GM18526 (cell line): Measurements from ENCODE around the gene PPFIBP2.

ENCODE experiments used
- POLR2A ChIP-seq: IDR thresholded peaks from 3 replicates; pipeline ENCODE4 v1.6.1; 2011; ENCODE audit not compliant: insufficient read length; ENCODE audit errors: extremely low read depth

PPFIBP2 gene

DNA sequence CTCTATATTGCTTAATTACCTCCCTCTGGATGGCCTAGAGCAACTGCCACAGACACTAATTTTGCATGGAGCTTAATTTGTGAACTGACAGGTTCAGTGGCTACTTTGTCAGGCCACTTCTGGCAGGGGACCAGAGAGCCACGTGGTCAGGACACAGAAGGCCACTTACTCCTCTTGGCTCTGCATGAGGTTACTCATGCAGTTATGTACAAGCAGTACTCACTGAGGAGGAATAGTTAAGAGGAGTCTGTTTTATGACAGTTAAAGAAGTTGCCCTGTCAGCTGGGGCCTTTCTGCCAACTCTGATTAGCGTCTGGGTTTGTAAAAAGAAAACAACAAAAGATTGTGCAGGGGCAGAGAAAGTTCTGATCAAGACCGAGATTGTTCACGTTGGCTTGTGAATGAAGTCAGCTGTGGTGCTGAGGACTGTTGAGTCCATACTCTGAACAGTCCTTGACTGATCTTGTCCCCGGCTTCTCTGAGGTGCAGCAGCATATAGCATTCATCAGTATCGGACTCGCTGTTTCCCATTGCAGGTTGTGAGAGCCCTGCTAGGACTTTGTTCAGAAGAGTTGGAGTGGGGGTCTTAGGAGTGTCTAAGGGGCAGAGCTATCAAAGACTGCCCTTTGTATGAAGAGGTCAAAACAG, 41.4 kb downstream of the PPFIBP2 start:
- no peak for TF ChIP-seq POLR2A

GRCh38 chr11:7558046-7558445, 44.2 kb downstream of the PPFIBP2 start:
- TF ChIP-seq POLR2A: no peak

GRCh38 chr11:7559398-7560283, 45.8 kb downstream of the PPFIBP2 start:
- no peak for TF ChIP-seq POLR2A

DNA sequence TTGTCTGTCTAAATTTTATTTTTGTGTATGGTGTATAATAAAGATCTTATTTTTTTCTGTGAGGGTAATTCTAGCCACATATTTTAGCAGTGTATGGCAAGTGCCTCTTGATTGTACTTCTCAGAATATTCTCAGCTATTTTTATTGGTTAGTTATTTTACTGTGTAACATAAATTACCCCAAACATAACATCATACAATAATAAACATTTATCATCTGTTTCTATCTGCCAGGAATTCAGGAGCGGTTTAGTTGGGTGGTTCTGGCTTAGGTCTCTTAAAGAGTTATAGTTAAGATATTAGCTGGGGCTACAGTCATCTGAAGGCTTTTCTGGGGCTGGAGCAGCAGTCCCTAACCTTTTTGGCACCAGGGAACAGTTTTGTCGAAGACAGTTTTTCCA, 47.8 kb downstream of the PPFIBP2 start:
- no peak for TF ChIP-seq POLR2A

DNA sequence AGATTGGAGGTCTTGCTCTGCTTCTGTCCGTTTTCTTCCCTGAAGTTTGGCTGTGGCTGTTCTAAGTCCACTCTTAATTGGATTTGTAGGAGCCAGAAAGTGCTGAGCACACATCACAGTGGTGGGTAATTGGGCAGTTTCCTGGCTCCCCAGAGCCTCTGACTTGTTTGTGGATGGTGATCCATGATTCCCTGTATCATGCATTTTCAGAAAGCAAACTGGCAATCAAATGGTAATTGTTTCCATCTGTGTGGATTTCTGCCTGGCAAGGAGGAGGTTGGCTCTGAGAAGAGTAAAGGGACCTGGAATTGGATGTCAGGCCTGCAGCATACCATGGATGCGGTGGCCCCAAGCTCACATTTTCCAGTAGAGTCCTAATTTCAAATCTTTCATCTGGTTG, 49.5 kb downstream of the PPFIBP2 start:
- no peak for TF ChIP-seq POLR2A

DNA sequence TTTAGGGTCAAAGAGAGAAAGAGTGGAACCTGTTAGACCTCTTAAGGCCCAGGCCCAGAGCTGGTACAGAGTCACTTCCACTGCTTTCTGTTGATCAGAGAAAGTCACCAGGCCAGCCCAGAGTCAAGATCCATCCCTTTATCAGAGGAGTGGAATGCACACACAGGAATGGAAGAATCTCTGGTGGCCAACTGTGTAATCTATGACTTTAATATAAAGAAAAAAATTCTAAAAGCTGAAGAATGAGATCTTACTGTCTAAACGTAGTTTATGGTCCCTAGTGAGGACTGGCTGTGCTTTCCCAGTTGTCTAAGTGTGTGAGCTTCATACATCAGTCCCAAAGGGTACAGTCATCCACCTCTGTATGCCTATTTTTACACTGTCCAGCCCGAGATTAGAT, 51.0 kb downstream of the PPFIBP2 start:
- no peak for TF ChIP-seq POLR2A

DNA sequence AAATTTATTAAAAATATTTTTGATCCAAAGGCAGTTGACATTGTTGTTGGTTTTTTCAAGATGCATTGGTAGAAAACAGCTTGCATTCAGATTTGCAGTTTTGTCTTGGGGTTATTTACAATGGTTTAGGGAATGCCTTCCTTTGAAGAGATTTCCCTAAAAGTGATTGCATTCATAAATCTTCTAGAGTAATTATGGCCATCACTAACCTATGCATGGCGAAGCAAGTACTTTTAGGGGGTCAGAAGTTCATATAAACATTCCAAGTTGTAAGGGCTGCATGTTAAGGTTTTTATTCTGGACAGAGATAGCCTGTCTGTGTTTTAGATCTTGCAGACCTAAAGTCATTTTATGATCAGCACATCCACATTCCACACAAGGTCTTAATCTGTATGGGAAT, 53.5 kb downstream of the PPFIBP2 start:
- no peak for TF ChIP-seq POLR2A

DNA sequence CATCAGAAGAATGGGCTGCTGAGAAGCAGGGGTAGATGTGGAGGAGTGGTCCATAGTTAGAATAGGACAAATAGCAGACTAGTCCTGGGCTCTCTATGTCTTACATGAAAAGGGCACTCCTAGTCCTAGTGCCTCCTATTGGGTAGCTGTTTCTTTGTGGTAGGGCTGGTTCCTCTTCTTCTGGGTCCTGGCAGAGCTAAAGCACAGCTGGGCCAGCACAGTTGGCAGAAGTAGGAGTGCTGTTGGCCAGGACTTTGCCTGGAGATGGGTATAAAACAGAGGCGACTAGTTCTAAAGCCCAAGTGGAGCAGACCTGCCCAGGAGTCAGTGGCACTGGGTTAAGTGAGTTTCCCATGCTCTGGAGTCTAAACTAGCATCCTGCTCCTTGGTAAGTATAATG, 55.2 kb downstream of the PPFIBP2 start:
- no peak for TF ChIP-seq POLR2A

- no peak for TF ChIP-seq POLR2A
Observed at GRCh38 chr11:7570241-7570640, 56.4 kb downstream of the PPFIBP2 start.

DNA sequence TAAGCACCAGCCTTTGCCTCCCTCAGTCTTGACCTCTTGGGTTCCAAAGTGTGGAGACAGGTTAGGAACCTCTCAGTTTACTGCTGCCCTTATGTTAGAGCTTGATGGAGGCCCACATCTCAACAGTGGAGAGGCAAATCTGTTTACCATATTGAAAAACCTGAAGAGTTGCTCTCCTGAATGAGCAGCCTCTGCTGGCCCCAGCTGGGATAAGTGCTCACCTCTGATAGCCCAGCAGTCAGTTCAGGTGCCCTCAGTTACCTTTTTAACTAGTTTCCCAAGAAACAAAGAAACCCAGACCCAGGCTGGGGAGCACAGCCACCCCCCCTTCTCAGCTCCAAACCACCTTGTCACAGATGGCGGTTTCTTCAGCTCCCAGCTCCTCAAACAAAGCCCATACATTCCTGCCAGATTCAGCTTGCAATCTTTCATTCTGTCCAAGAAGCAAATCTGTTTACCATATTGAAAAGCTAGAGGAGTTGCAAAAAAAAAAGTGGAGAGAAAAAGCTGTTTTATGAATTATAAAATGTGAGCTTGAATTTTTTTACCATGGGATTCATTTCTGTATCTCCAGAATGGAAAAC, 57.2 kb downstream of the PPFIBP2 start:
- no peak for TF ChIP-seq POLR2A

GRCh38 chr11:7571640-7572000, 57.8 kb downstream of the PPFIBP2 start:
- no peak for TF ChIP-seq POLR2A

GRCh38 chr11:7572001-7572712, 58.4 kb downstream of the PPFIBP2 start:
- no peak for TF ChIP-seq POLR2A

DNA sequence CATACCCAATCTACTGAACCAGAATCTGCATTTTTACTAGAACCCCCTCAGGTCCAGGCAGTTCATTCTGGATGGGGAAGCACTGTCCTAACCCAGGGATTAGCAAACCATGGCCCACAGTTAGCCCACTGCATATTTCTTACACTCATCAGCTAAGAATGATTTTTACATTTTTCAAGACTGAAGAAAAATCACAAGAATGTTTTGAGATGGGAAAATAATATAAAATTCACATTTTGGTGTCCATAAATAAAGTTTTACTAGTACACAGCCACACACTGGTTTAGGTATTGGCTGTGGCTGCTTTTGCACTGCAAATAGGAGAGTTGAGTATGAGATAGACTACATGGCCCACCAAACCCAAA, 59.4 kb downstream of the PPFIBP2 start:
- TF ChIP-seq POLR2A: no peak

DNA sequence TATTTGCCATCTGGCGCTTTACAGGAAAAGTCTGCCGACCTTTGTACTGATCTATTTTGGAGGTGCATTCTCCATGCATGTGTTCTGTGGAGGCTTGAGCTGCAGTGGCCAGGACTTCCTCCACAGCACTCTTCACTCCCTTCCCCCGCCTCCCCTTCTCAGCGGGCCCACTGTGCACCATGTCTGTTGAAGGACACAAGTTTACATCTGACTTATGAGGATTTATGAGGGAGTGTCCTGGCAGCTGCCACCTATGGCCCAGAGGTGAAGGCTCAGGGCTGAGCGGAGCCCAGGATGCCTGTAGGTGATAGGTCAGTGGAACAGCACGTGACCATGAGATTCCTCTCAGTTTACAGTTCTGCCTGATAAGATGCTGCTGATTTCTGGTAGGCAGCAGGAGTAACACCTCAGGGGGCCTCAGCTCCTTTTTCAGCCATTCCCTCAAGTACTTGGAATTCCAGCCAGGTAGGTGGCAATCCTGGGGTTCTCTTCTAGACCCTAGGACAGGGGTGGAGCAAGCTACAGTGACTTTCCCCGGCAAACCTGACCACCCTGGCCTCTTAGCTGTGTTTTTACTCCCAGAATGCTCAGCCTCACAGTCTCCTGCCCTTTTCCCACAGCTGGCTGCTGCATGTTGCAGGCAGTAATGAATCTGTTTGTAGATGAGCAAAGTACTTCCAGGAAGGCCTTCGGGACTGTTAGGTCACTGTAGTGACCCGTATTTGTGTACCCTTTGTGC, 59.9 kb downstream of the PPFIBP2 start:
- TF ChIP-seq POLR2A: no peak
